GM19043 (cell line): Measurements from ENCODE around the gene TMED3.

ENCODE experiments used
- ATAC-seq: cut with Tn5 transposase; IDR thresholded peaks from one replicate; pipeline ENCODE4 v1.9.1; 2021; ENCODE audit warnings: low read depth; ENCODE audit not compliant: unreplicated experiment

The TMED3 gene

GRCh38 chr15:79372428-79372827 lies 61.5 kb downstream of the TMED3 start:
- ATAC-seq, result no peak
